ENCODE data around the gene ARHGEF38.
"Not testable (repeated sequence)": the region's sequence is repeated elsewhere in the genome, so short reads cannot be mapped to it uniquely, and the experiment has no call there.

The ARHGEF38 gene

GRCh38 chr4:105601406-105601805 is 49.0 kb downstream of the ARHGEF38 start:
- H3K4me1 ChIP-seq (ENCODE audit: control insufficient read depth in 2 of 2, insufficient read depth in 2 of 2, low read length in 2 of 2), result peaks cover 0 to 2% of the 10 kb centered on the region in 2 donors
- H3K27me3 ChIP-seq (ENCODE audit: control insufficient read depth in 2 of 2, insufficient read depth in 2 of 2, low read length in 2 of 2), result no peaks in the 10 kb centered on the region
- no peak overlapping the region for H3K27ac ChIP-seq (ENCODE audit: low read depth in 2 of 2, low read length in 2 of 2)
- H3K9ac ChIP-seq (ENCODE audit: low read depth in 1 of 2, low read length in 2 of 2), result no peak overlapping the region
- no peak overlapping the region for H3K4me3 ChIP-seq (ENCODE audit: low read length in 2 of 2)
- no peaks in the 10 kb centered on the region for H3K9me3 ChIP-seq (ENCODE audit: control insufficient read depth in 2 of 2, low read length in 2 of 2)
- H3K36me3 ChIP-seq (ENCODE audit: control insufficient read depth in 2 of 2, insufficient read depth in 2 of 2, low read length in 2 of 2), result no peaks in the 10 kb centered on the region

- H3K36me3 ChIP-seq (ENCODE audit: control insufficient read depth in 2 of 2, insufficient read depth in 2 of 2, low read length in 2 of 2), result no peaks in the 10 kb centered on the region
- H3K27ac ChIP-seq (ENCODE audit: low read depth in 2 of 2, low read length in 2 of 2), result no peak overlapping the region
- H3K27me3 ChIP-seq (ENCODE audit: control insufficient read depth in 2 of 2, insufficient read depth in 2 of 2, low read length in 2 of 2), result no peaks in the 10 kb centered on the region
- H3K9ac ChIP-seq (ENCODE audit: low read depth in 1 of 2, low read length in 2 of 2), result no peak overlapping the region
- H3K9me3 ChIP-seq (ENCODE audit: control insufficient read depth in 2 of 2, low read length in 2 of 2), result no peaks in the 10 kb centered on the region
- H3K4me3 ChIP-seq (ENCODE audit: low read length in 2 of 2), result no peak overlapping the region
- H3K4me1 ChIP-seq (ENCODE audit: control insufficient read depth in 2 of 2, insufficient read depth in 2 of 2, low read length in 2 of 2), result no peaks in the 10 kb centered on the region
Measured at GRCh38 chr4:105603158-105603557, 50.7 kb downstream of the ARHGEF38 start.

- no peaks in the 10 kb centered on the region for H3K4me1 ChIP-seq (ENCODE audit: control insufficient read depth in 2 of 2, insufficient read depth in 2 of 2, low read length in 2 of 2)
- no peak overlapping the region for H3K4me3 ChIP-seq (ENCODE audit: low read length in 2 of 2)
- H3K27ac ChIP-seq (ENCODE audit: low read depth in 2 of 2, low read length in 2 of 2), result no peak overlapping the region
- H3K9ac ChIP-seq (ENCODE audit: low read depth in 1 of 2, low read length in 2 of 2), result no peak overlapping the region
- H3K36me3 ChIP-seq (ENCODE audit: control insufficient read depth in 2 of 2, insufficient read depth in 2 of 2, low read length in 2 of 2), result no peaks in the 10 kb centered on the region
- H3K27me3 ChIP-seq (ENCODE audit: control insufficient read depth in 2 of 2, insufficient read depth in 2 of 2, low read length in 2 of 2), result no peaks in the 10 kb centered on the region
- H3K9me3 ChIP-seq (ENCODE audit: control insufficient read depth in 2 of 2, low read length in 2 of 2), result no peaks in the 10 kb centered on the region
Measured at GRCh38 chr4:105605493-105605892, 53.1 kb downstream of the ARHGEF38 start.

- H3K4me3 ChIP-seq (ENCODE audit: low read length in 2 of 2), result no peak overlapping the region
- no peaks in the 10 kb centered on the region for H3K36me3 ChIP-seq (ENCODE audit: control insufficient read depth in 2 of 2, insufficient read depth in 2 of 2, low read length in 2 of 2)
- no peaks in the 10 kb centered on the region for H3K9me3 ChIP-seq (ENCODE audit: control insufficient read depth in 2 of 2, low read length in 2 of 2)
- no peak overlapping the region for H3K27ac ChIP-seq (ENCODE audit: low read depth in 2 of 2, low read length in 2 of 2)
- H3K4me1 ChIP-seq (ENCODE audit: control insufficient read depth in 2 of 2, insufficient read depth in 2 of 2, low read length in 2 of 2), result no peaks in the 10 kb centered on the region
- H3K27me3 ChIP-seq (ENCODE audit: control insufficient read depth in 2 of 2, insufficient read depth in 2 of 2, low read length in 2 of 2), result no peaks in the 10 kb centered on the region
- H3K9ac ChIP-seq (ENCODE audit: low read depth in 1 of 2, low read length in 2 of 2), result no peak overlapping the region
Measured at GRCh38 chr4:105607876-105608275, 55.5 kb downstream of the ARHGEF38 start.

GRCh38 chr4:105609819-105610218 is 57.4 kb downstream of the ARHGEF38 start:
- H3K27ac ChIP-seq (ENCODE audit: low read depth in 2 of 2, low read length in 2 of 2); H3K27me3 ChIP-seq (ENCODE audit: control insufficient read depth in 2 of 2, insufficient read depth in 2 of 2, low read length in 2 of 2); H3K36me3 ChIP-seq (ENCODE audit: control insufficient read depth in 2 of 2, insufficient read depth in 2 of 2, low read length in 2 of 2): not testable (repeated sequence)

GRCh38 chr4:105613306-105613705 is 60.9 kb downstream of the ARHGEF38 start:
- Histone ChIP-seq H3K27me3 (ENCODE audit: control insufficient read depth in 2 of 2, insufficient read depth in 2 of 2, low read length in 2 of 2) (no peaks in the 10 kb centered on the region), H3K9me3 (ENCODE audit: control insufficient read depth in 2 of 2, low read length in 2 of 2) (no peaks in the 10 kb centered on the region), H3K27ac (ENCODE audit: low read depth in 2 of 2, low read length in 2 of 2) (no peak overlapping the region), H3K36me3 (ENCODE audit: control insufficient read depth in 2 of 2, insufficient read depth in 2 of 2, low read length in 2 of 2) (no peaks in the 10 kb centered on the region), H3K9ac (ENCODE audit: low read depth in 1 of 2, low read length in 2 of 2) (no peak overlapping the region), H3K4me3 (ENCODE audit: low read length in 2 of 2) (no peak overlapping the region), H3K4me1 (ENCODE audit: control insufficient read depth in 2 of 2, insufficient read depth in 2 of 2, low read length in 2 of 2) (no peaks in the 10 kb centered on the region)

More at GRCh38 chr4:105609819-105610218, 57.4 kb downstream of the ARHGEF38 start:
- not testable (repeated sequence) for H3K9ac ChIP-seq (ENCODE audit: low read depth in 1 of 2, low read length in 2 of 2); H3K9me3 ChIP-seq (ENCODE audit: control insufficient read depth in 2 of 2, low read length in 2 of 2); H3K4me3 ChIP-seq (ENCODE audit: low read length in 2 of 2); H3K4me1 ChIP-seq (ENCODE audit: control insufficient read depth in 2 of 2, insufficient read depth in 2 of 2, low read length in 2 of 2)

GRCh38 chr4:105619188-105619931 is 66.9 kb downstream of the ARHGEF38 start:
- Histone ChIP-seq H3K9me3 (ENCODE audit: control insufficient read depth in 2 of 2, low read length in 2 of 2) (no peaks in the 10 kb centered on the region), H3K27me3 (ENCODE audit: control insufficient read depth in 2 of 2, insufficient read depth in 2 of 2, low read length in 2 of 2) (no peaks in the 10 kb centered on the region), H3K27ac (ENCODE audit: low read depth in 2 of 2, low read length in 2 of 2) (no peak overlapping the region), H3K36me3 (ENCODE audit: control insufficient read depth in 2 of 2, insufficient read depth in 2 of 2, low read length in 2 of 2) (no peaks in the 10 kb centered on the region), H3K9ac (ENCODE audit: low read depth in 1 of 2, low read length in 2 of 2) (no peak overlapping the region), H3K4me3 (ENCODE audit: low read length in 2 of 2) (no peak overlapping the region), H3K4me1 (ENCODE audit: control insufficient read depth in 2 of 2, insufficient read depth in 2 of 2, low read length in 2 of 2) (no peaks in the 10 kb centered on the region)

- no peaks in the 10 kb centered on the region for H3K9me3 ChIP-seq (ENCODE audit: control insufficient read depth in 2 of 2, low read length in 2 of 2)
- no peak overlapping the region for H3K27ac ChIP-seq (ENCODE audit: low read depth in 2 of 2, low read length in 2 of 2)
- no peaks in the 10 kb centered on the region for H3K36me3 ChIP-seq (ENCODE audit: control insufficient read depth in 2 of 2, insufficient read depth in 2 of 2, low read length in 2 of 2)
- H3K27me3 ChIP-seq (ENCODE audit: control insufficient read depth in 2 of 2, insufficient read depth in 2 of 2, low read length in 2 of 2), result no peaks in the 10 kb centered on the region
- no peak overlapping the region for H3K9ac ChIP-seq (ENCODE audit: low read depth in 1 of 2, low read length in 2 of 2)
- H3K4me1 ChIP-seq (ENCODE audit: control insufficient read depth in 2 of 2, insufficient read depth in 2 of 2, low read length in 2 of 2), result no peaks in the 10 kb centered on the region
- H3K4me3 ChIP-seq (ENCODE audit: low read length in 2 of 2), result no peak overlapping the region
Measured at GRCh38 chr4:105620640-105621323, 68.4 kb downstream of the ARHGEF38 start.

- Histone ChIP-seq H3K27ac (ENCODE audit: low read depth in 2 of 2, low read length in 2 of 2) (no peak overlapping the region), H3K36me3 (ENCODE audit: control insufficient read depth in 2 of 2, insufficient read depth in 2 of 2, low read length in 2 of 2) (peaks cover 0 to 3% of the 10 kb centered on the region in 2 donors), H3K9ac (ENCODE audit: low read depth in 1 of 2, low read length in 2 of 2) (no peak overlapping the region), H3K27me3 (ENCODE audit: control insufficient read depth in 2 of 2, insufficient read depth in 2 of 2, low read length in 2 of 2) (no peaks in the 10 kb centered on the region), H3K4me3 (ENCODE audit: low read length in 2 of 2) (no peak overlapping the region), H3K9me3 (ENCODE audit: control insufficient read depth in 2 of 2, low read length in 2 of 2) (no peaks in the 10 kb centered on the region), H3K4me1 (ENCODE audit: control insufficient read depth in 2 of 2, insufficient read depth in 2 of 2, low read length in 2 of 2) (no peaks in the 10 kb centered on the region)
Measured at GRCh38 chr4:105622269-105622668, 69.8 kb downstream of the ARHGEF38 start.

- Histone ChIP-seq H3K27ac (ENCODE audit: low read depth in 2 of 2, low read length in 2 of 2) (no peak overlapping the region), H3K4me1 (ENCODE audit: control insufficient read depth in 2 of 2, insufficient read depth in 2 of 2, low read length in 2 of 2) (no peaks in the 10 kb centered on the region), H3K9me3 (ENCODE audit: control insufficient read depth in 2 of 2, low read length in 2 of 2) (no peaks in the 10 kb centered on the region), H3K27me3 (ENCODE audit: control insufficient read depth in 2 of 2, insufficient read depth in 2 of 2, low read length in 2 of 2) (no peaks in the 10 kb centered on the region), H3K4me3 (ENCODE audit: low read length in 2 of 2) (no peak overlapping the region), H3K36me3 (ENCODE audit: control insufficient read depth in 2 of 2, insufficient read depth in 2 of 2, low read length in 2 of 2) (peaks cover 0 to 3% of the 10 kb centered on the region in 2 donors), H3K9ac (ENCODE audit: low read depth in 1 of 2, low read length in 2 of 2) (no peak overlapping the region)
Measured at GRCh38 chr4:105623099-105623498, 70.7 kb downstream of the ARHGEF38 start.

All from mucosa of rectum (tissue), 2 donors.